Prostate gland (tissue), 2 donors: Measurements from ENCODE around the gene MAP4K1.

Source experiments
- CTCF ChIP-seq, 4 experiments: fragments of 200-600 bp in 2 of 4; fragments of 450-650 bp in 2 of 4; sonication (generic) in 2 of 4; IDR thresholded peaks; 1 replicate in 3 of 4; 2 replicates in 1 of 4; pipeline ENCODE4 v1.5.1; 2016 to 2019; ENCODE audit warnings: antibody characterized with exemption in 4 of 4, mild to moderate bottlenecking in 2 of 4, moderate library complexity in 2 of 4
- POLR2A ChIP-seq: fragments of 450-650 bp; IDR thresholded peaks from one replicate; pipeline ENCODE4 v1.6.1; 2016; ENCODE audit warnings: antibody characterized with exemption, mild to moderate bottlenecking

- TF ChIP-seq CTCF (IDR thresholded peaks at IDR 0.05) (no peak), POLR2A (no peak)
Observed at GRCh38 chr19:38544569-38545315, 73.0 kb downstream of the MAP4K1 start.
